Activated CD4-positive, alpha-beta T cell treated with anti-CD3 and anti-CD28 coated beads, Interleukin-2, amount 10 ng/mL, durations not matched to agents 7 days and 5 days (primary cell): Measurements from ENCODE around the gene SLC4A1. TPM values are rescaled to one million over a fixed set of nuclear protein-coding genes. Genes with fewer than 3 reads are reported as not detected.

Experiments
- CTCF ChIA-PET: fragments of 350-600 bp; sonication (Branson Sonifier 250); formaldehyde crosslinking; loops from one replicate; lab custom pipeline; 2021; ENCODE audit warnings: antibody characterized with exemption; lab: Charles Lee
- POLR2A ChIA-PET: fragments of 350-600 bp; sonication (Branson Sonifier 250); formaldehyde crosslinking; loops from one replicate; lab custom pipeline; 2021; ENCODE audit warnings: antibody characterized with exemption; lab: Charles Lee
- DNase-seq: peaks from one replicate; pipeline ENCODE4 v3.0.0-alpha.2; 2020
- H3K27ac Mint-ChIP-seq: one replicate; pipeline ENCODE4 v1.8.0; 2021; ENCODE audit warnings: mild to moderate bottlenecking, moderate library complexity, mixed read lengths
- H3K27me3 Mint-ChIP-seq: one replicate; pipeline ENCODE4 v1.8.0; 2021; ENCODE audit warnings: mixed read lengths
- H3K36me3 Mint-ChIP-seq: one replicate; pipeline ENCODE4 v1.8.0; 2021; ENCODE audit warnings: low read depth, mixed read lengths
- H3K4me1 Mint-ChIP-seq: one replicate; pipeline ENCODE4 v1.8.0; 2021; ENCODE audit warnings: mixed read lengths
- H3K4me3 Mint-ChIP-seq: one replicate; pipeline ENCODE4 v1.8.0; 2021; ENCODE audit warnings: mild to moderate bottlenecking, moderate library complexity, mixed read lengths
- H3K9me3 Mint-ChIP-seq: one replicate; pipeline ENCODE4 v1.8.0; 2021; ENCODE audit warnings: mixed read lengths
- microRNA-seq: library from miRNA; unstranded; fragments of <30 nt; microRNA quantifications from one replicate; pipeline ENCODE4 v1.2.0, GENCODE V29; 2021; ENCODE audit warnings: borderline microRNAs expressed, borderline replicate concordance
- total RNA-seq, 2 experiments: library from RNA; stranded (reverse); gene quantifications; one replicate each; pipeline ENCODE4 v1.2.3, GENCODE V29; 2021

SLC4A1 gene
- total RNA-seq, 2 experiments from 2014 or later, result not detected

- DNase-seq, result no peak
- Mint-ChIP-seq H3K4me3 (no peak overlapping the region), H3K27ac (no peak overlapping the region), H3K9me3 (no peaks in the 10 kb centered on the region), H3K36me3 (peaks cover 29% of the 10 kb centered on the region), H3K27me3 (no peaks in the 10 kb centered on the region), H3K4me1 (peaks cover 46% of the 10 kb centered on the region)
- ChIA-PET POLR2A (no interaction called here), CTCF (interaction anchor here (0.6 to 1.8 kb wide), 9 partner anchors 13 to 171 kb away, joined by 3 to 13 read pairs (median 4); partner anchors contain the start of genes GRN, TMUB2 and UBTF)
Measured at GRCh38 chr17:44204441-44204882, 63.5 kb downstream of the SLC4A1 start.

DNA sequence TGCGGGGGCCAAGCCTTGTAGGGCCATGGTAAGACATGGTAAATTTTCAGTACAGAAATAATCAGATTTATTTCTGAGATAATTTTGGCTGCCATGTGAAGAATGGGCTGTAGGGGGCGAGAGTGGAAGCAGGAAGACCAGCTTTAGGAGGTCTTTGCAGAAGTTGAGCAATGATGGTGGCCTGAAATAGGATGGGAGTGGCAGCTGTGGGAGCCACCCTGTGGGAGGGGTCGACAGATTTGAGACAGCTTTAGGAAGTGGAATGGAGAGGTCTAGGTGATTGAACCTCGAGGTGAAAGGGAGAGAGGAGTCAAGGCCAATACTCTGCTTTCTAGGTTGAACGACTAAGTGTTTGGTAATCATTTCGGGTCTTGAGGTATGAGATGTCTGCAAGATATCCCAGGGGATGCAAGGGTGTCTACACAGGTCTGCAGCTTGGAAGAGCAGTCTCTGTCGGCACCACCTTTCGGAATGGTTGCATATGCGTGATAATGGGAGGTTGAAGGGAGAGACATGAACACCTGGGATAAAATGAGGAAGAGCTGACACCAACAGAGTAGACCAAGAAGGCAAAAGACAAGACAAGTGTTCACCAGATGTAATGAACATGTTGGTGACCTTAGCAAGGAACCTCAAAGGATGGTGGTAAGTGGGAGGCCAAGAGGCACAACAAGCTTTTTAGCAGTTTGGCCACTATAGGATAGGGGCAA, 64.0 kb downstream of the SLC4A1 start:
- peaks cover 25% of the 10 kb centered on the region for H3K36me3 Mint-ChIP-seq
- H3K9me3 Mint-ChIP-seq, result no peaks in the 10 kb centered on the region
- no peaks in the 10 kb centered on the region for H3K27me3 Mint-ChIP-seq
- peak; percentile 71 for DNase-seq
- H3K27ac Mint-ChIP-seq, result peak overlapping the region; percentile 60
- ChIA-PET POLR2A (interaction anchor here (0.7 to 0.9 kb wide), 2 partner anchors 13 to 120 kb away, joined by 3 read pairs; partner anchors contain the start of gene SLC25A39), CTCF (interaction anchor here (0.6 to 1.8 kb wide), 11 partner anchors 10 to 172 kb away, joined by 3 to 13 read pairs (median 4); partner anchors contain the start of genes GRN, TMUB2 and UBTF)
- no peak overlapping the region for H3K4me3 Mint-ChIP-seq
- H3K4me1 Mint-ChIP-seq, result peaks cover 43% of the 10 kb centered on the region

DNA sequence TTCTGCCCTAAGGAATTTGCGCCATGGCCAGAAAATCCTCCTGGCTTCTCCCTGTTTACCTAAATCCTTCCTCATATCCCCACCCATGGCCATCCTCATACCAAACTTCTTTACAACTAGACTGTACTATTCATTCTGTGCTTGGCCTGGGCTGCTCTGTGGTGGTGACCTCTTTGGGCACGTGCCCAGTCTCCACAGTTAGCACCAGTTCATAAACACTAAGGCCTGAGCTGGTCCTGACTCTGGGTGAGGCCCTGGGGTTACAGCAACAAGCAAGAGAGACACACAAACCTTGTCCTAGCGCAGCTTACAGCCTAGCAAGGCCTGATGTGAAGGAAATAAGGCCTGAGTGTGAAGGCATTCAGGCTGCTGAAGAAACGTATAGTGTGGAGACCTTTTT, 65.2 kb downstream of the SLC4A1 start:
- Mint-ChIP-seq H3K4me3 (no peak overlapping the region), H3K27ac (peak overlapping the region; percentile 39), H3K4me1 (peaks cover 43% of the 10 kb centered on the region), H3K9me3 (no peaks in the 10 kb centered on the region), H3K27me3 (no peaks in the 10 kb centered on the region), H3K36me3 (peaks cover 23% of the 10 kb centered on the region)
- POLR2A ChIA-PET, result no interaction called here
- DNase-seq, result no peak
- CTCF ChIA-PET, result interaction anchor here (1.4 to 9.6 kb wide), 4 partner anchors 7 to 16 kb away, joined by 3 to 55 read pairs (median 11); partner anchors contain the start of gene TMUB2

GRCh38 chr17:44200478-44201155, 67.3 kb downstream of the SLC4A1 start:
- peaks cover 59% of the 10 kb centered on the region for H3K4me1 Mint-ChIP-seq
- POLR2A ChIA-PET, result interaction anchor here (1.3 kb wide), 1 partner anchor 9 kb away, joined by 5 read pairs; no protein-coding TSS in a partner anchor
- no peaks in the 10 kb centered on the region for H3K9me3 Mint-ChIP-seq
- DNase-seq, result peak; percentile 25
- peak overlapping the region; percentile 83 for H3K4me3 Mint-ChIP-seq
- peaks cover 25% of the 10 kb centered on the region for H3K36me3 Mint-ChIP-seq
- H3K27ac Mint-ChIP-seq, result peak overlapping the region; percentile 93
- CTCF ChIA-PET, result interaction anchor here (2.5 to 9.6 kb wide), 2 partner anchors 9 to 17 kb away, joined by 15 to 55 read pairs; no protein-coding TSS in a partner anchor
- H3K27me3 Mint-ChIP-seq, result no peaks in the 10 kb centered on the region

- H3K4me1 Mint-ChIP-seq, result peaks cover 63% of the 10 kb centered on the region
- DNase-seq, result peak; percentile 100
- POLR2A ChIA-PET, result interaction anchor here (1.3 kb wide), 1 partner anchor 10 kb away, joined by 5 read pairs; no protein-coding TSS in a partner anchor
- CTCF ChIA-PET, result interaction anchor here (0.6 to 9.6 kb wide), 2 partner anchors 10 to 131 kb away, joined by 3 to 55 read pairs; no protein-coding TSS in a partner anchor
- H3K27me3 Mint-ChIP-seq, result no peaks in the 10 kb centered on the region
- H3K9me3 Mint-ChIP-seq, result no peaks in the 10 kb centered on the region
- H3K27ac Mint-ChIP-seq, result peak within 1 kb of the TSS; percentile 96
- peaks cover 32% of the 10 kb centered on the region for H3K36me3 Mint-ChIP-seq
- peak within 1 kb of the TSS; percentile 92 for H3K4me3 Mint-ChIP-seq
Measured at GRCh38 chr17:44199553-44200477, 68.1 kb downstream of the SLC4A1 start, which contains the start of gene ATXN7L3. TSS of gene ATXN7L3 (minus strand) at chr17:44199884. CDS start at chr17:44198070, 1,814 bp downstream.

DNA sequence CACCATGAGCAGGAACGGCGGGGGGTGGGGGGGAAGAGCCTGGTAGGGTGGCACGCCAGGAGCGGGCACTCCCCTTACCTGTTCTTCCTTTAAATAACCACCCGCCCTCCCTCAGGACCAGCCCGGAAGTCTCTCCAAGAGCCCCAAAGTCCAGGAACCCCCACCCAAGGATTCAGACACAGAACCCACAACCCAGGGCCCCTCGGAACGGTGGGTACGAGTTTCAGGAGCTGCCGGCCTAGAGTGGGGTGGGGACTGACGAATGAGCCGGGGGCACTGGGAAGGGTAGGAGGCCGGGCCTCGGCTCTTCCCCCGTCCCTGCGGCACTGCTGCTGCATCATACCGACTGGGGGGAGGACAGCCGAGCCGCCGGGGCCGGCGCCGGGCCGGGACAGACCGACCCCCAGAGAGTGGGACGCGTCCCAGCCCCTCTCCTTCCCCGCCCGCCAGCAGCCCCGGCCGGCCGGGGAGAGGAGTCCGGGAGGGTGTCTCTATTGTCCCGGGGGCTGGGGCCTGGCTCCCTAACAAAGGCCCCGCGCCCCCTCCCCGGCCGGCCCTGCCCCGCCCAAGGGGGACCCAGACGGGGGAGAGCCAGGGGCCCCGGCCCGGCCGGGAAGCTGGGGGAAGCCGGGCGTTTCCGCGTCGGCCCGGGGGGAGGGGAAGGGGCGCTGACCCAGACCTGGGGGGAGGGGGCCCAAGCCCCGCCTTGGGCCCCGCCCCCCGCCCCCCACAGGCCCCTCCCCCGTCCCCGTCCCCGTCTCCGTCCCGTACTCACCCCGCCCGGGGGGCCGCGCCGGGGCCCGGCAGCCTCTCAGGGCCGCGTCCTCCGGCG, 69.0 kb downstream of the SLC4A1 start:
- Mint-ChIP-seq H3K27ac (peak overlapping the region; percentile 96), H3K4me3 (peak overlapping the region; percentile 92), H3K9me3 (no peaks in the 10 kb centered on the region), H3K4me1 (peaks cover 55% of the 10 kb centered on the region), H3K36me3 (peaks cover 40% of the 10 kb centered on the region), H3K27me3 (no peaks in the 10 kb centered on the region)
- ChIA-PET POLR2A (interaction anchor here (0.9 to 1.3 kb wide), 3 partner anchors 11 to 48 kb away, joined by 4 to 7 read pairs (median 5); partner anchors contain the start of gene TMUB2), CTCF (interaction anchor here (0.6 to 9.6 kb wide), 8 partner anchors 10 to 937 kb away, joined by 3 to 55 read pairs (median 4); partner anchors contain the start of genes ACBD4 and TMUB2)
- DNase-seq, result peak; percentile 64

Small RNAs within 50 kb of the gene (microRNA-seq; reads per million reads assigned to microRNA genes)
- not detected for gene MIR6782

Other genes with a start within 250 kb of the SLC4A1 start
- gene LSM12, start 201.5 kb downstream of the SLC4A1 start, total RNA-seq, result 10 to 100 TPM; 59.3 to 64.8 TPM
- gene G6PC3, start 197.4 kb downstream of the SLC4A1 start, total RNA-seq, result 10 to 100 TPM; 18.1 to 25.2 TPM
- gene HDAC5, start 144.5 kb downstream of the SLC4A1 start, total RNA-seq, result 10 to 100 TPM; 27.0 to 32.3 TPM
- 10 to 100 TPM; 15.1 to 16.4 TPM for gene HROB, start 126.2 kb downstream of the SLC4A1 start, total RNA-seq
- gene ASB16, start 97.4 kb downstream of the SLC4A1 start, total RNA-seq, result under 1 TPM in 1 of 2 experiments, not detected in 1; 0.30 TPM
- 10 to 100 TPM; 36.6 to 37.1 TPM for gene TMUB2, start 81.2 kb downstream of the SLC4A1 start, total RNA-seq
- 100 to 1,000 TPM; 110 to 112 TPM for gene ATXN7L3, start 68.3 kb downstream of the SLC4A1 start, total RNA-seq
- 100 to 1,000 TPM; 186 to 195 TPM for gene UBTF, start 48.5 kb downstream of the SLC4A1 start, total RNA-seq
- gene RUNDC3A, start 40.5 kb upstream of the SLC4A1 start, total RNA-seq, result under 1 TPM; 0.10 TPM
- 100 to 1,000 TPM; 104 to 107 TPM for gene SLC25A39, start 56.7 kb upstream of the SLC4A1 start, total RNA-seq
- gene GRN, start 77.2 kb upstream of the SLC4A1 start, total RNA-seq, result 10 to 100 TPM; 61.1 to 70.5 TPM
- under 1 TPM in 1 of 2 experiments, not detected in 1; 0.08 TPM for gene FAM171A2, start 95.7 kb upstream of the SLC4A1 start, total RNA-seq
- gene ITGA2B, start 121.5 kb upstream of the SLC4A1 start, total RNA-seq, result under 1 TPM; 0.27 to 0.47 TPM
- 10 to 100 TPM; 46.0 to 46.1 TPM for gene GPATCH8, start 235.3 kb upstream of the SLC4A1 start, total RNA-seq